ACC112 (cell line): Measurements from ENCODE around the gene NDUFS8.

Experiments used
- H2AFZ ChIP-seq: fragments of 200-600 bp; sonication (generic); one replicate; pipeline ENCODE4 v1.6.0; 2017; ENCODE audit warnings: antibody characterized with exemption, low read length; ENCODE audit not compliant: unreplicated experiment
- H3K27ac ChIP-seq: fragments of 200-600 bp; sonication (generic); 2 replicates; pipeline ENCODE4 v1.5.1; 2014; ENCODE audit warnings: low read depth, mild to moderate bottlenecking, antibody characterized with exemption, low read length, moderate library complexity
- H3K27me3 ChIP-seq: fragments of 200-600 bp; sonication (generic); 2 replicates; pipeline ENCODE4 v1.6.1; 2014; ENCODE audit warnings: mild to moderate bottlenecking, antibody characterized with exemption, low read length, moderate library complexity, mixed read lengths; ENCODE audit not compliant: insufficient read depth
- H3K36me3 ChIP-seq: fragments of 200-600 bp; sonication (generic); 2 replicates; pipeline ENCODE4 v1.6.1; 2016; ENCODE audit warnings: mild to moderate bottlenecking, antibody characterized with exemption, low read length, moderate library complexity, mixed read lengths; ENCODE audit not compliant: insufficient read depth
- H3K4me1 ChIP-seq: fragments of 200-600 bp; sonication (generic); one replicate; pipeline ENCODE4 v1.6.1; 2016; ENCODE audit warnings: low read length, mixed read lengths; ENCODE audit not compliant: insufficient read depth, unreplicated experiment, control insufficient read depth
- H3K4me3 ChIP-seq: fragments of 200-600 bp; sonication (generic); 2 replicates; pipeline ENCODE4 v1.5.1; 2014; ENCODE audit warnings: mild to moderate bottlenecking, low read depth, low read length
- H3K79me2 ChIP-seq: fragments of 200-600 bp; sonication (generic); one replicate; pipeline ENCODE4 v1.6.0; 2016; ENCODE audit warnings: low read length; ENCODE audit not compliant: control insufficient read depth, unreplicated experiment, insufficient read depth

Gene NDUFS8

DNA sequence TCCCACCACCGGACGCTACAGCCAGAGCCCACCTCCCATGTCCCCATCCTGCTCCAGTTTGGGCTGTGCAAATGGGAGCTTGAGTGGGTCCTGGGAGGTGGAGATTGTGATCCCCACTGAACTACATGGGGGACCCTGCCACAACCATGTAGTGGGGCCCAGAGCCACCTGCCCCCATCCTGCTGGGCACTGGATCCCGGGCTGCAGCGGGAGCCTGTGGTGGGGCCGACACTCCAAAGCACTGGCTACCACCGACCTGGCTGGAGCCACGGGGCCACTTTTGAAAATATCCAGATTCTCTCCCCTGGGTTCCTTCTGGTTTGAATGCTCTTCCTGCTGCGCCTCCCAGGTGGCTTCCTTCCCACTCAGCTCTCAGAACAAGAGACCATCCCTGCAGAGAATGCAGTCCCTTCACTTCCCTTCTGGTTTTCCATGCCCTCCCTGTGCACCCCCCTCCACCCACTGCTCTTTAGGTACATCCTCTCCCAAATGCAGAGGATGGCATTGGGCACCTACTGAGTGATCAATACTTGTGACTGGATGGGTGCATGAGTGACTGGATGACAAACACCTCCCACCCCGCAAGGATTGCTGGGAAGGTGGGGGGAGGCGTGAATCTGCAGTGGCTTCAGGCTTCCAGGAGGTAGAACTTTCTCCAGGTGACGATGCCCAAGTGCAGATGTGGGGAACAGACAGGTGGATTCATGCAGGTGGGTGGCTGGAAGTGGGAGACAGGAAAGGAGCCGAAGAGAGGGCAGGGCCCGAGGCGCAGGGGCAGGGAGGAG lies 25.7 kb upstream of the NDUFS8 start:
- no peak overlapping the region for H2AFZ ChIP-seq

DNA sequence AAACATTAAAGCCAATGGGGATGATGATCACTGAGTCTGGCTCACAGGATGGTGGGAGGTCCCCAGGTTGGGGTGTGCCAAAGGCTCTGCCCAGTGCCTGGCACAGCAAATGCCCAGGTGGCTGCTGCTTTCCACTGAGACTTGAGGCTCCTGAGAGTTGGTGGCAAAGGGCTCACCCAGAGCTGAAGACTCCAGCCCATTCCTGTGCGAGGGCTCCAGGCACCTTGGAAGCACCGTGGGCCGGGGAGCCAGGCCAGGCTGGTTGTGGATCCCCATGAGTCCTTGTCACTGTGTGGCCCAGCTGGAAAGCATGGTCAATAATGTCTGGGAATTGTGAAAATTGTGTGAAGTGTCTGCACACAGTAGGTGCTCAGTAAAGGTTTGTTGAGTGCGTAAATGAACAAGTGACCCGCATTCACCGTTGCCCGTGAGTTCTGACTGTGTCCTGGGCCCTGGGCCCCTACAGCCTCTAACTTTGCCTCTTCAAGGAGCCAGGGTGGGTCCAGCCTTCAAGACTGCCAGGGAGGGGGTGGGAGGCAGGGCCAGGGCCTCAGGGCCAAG lies 23.8 kb upstream of the NDUFS8 start:
- H3K4me1 ChIP-seq, result peaks cover 22% of the 10 kb centered on the region
- H2AFZ ChIP-seq, result no peak overlapping the region
- no peak overlapping the region for H3K27ac ChIP-seq
- no peak overlapping the region for H3K4me3 ChIP-seq
- no peaks in the 10 kb centered on the region for H3K36me3 ChIP-seq
- H3K27me3 ChIP-seq, result no peaks in the 10 kb centered on the region
- H3K79me2 ChIP-seq, result peaks cover 7% of the 10 kb centered on the region

More for the DNA sequence above, 25.7 kb upstream of the NDUFS8 start:
- Histone ChIP-seq H3K79me2 (no peaks in the 10 kb centered on the region), H3K4me1 (peaks cover 12% of the 10 kb centered on the region), H3K27ac (no peak overlapping the region), H3K4me3 (peak overlapping the region; percentile 88), H3K36me3 (no peaks in the 10 kb centered on the region), H3K27me3 (no peaks in the 10 kb centered on the region)

- peaks cover 18% of the 10 kb centered on the region for H3K79me2 ChIP-seq
- H3K27me3 ChIP-seq, result no peaks in the 10 kb centered on the region
- H2AFZ ChIP-seq, result no peak overlapping the region
- no peak overlapping the region for H3K4me3 ChIP-seq
- H3K27ac ChIP-seq, result no peak overlapping the region
- H3K4me1 ChIP-seq, result peaks cover 32% of the 10 kb centered on the region
- H3K36me3 ChIP-seq, result no peaks in the 10 kb centered on the region
Observed at GRCh38 chr11:68007498-68008380, 22.7 kb upstream of the NDUFS8 start.

DNA sequence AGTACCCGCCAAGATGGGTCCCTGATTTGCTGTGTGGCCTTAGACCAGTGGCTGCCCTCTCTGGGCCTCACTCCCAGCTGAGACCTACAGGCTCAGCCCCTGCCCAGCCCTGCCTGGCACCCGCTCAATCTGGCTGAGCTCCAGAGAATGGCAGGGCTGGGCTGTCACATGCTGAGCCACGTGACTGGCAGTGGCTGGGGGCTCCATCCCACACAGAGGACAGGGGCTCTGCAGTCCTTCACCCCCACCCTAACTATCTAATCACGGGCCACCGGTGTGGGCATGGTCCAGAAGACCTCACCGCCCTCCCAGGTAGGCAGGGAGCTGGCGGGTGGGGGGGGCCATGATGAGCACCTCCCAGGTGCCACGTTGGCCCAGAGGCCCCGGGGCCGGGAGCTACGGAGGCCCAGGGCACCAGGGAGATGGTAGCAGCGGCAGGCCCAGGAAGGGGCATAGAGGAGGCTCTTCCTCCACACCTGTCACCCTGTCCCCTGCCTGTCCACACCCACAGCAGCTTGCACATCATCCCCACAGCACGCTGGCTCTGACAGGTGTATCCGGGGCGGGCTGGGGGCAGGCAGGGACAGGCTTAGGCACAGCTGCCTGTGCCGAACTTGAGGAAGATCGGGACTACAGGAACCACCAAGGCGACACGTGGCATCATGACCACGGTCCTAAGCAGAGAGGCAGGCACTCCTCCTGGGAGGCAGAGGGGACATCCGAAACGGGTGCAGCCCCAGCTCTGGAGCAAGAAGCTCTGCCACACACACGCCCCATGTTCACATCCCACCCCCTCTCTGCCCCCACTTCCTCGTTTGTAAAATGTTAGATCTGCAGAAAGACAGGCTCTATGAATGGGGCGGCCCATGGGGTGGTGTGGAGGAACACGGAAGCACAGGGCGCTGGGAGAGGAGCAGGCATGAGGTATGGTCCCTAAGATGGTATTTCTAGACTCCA lies 21.8 kb upstream of the NDUFS8 start:
- H3K27ac ChIP-seq, result peak overlapping the region; percentile 93
- no peaks in the 10 kb centered on the region for H3K36me3 ChIP-seq
- no peak overlapping the region for H2AFZ ChIP-seq
- no peaks in the 10 kb centered on the region for H3K27me3 ChIP-seq
- no peak overlapping the region for H3K4me3 ChIP-seq
- H3K4me1 ChIP-seq, result peaks cover 40% of the 10 kb centered on the region
- H3K79me2 ChIP-seq, result peaks cover 20% of the 10 kb centered on the region

DNA sequence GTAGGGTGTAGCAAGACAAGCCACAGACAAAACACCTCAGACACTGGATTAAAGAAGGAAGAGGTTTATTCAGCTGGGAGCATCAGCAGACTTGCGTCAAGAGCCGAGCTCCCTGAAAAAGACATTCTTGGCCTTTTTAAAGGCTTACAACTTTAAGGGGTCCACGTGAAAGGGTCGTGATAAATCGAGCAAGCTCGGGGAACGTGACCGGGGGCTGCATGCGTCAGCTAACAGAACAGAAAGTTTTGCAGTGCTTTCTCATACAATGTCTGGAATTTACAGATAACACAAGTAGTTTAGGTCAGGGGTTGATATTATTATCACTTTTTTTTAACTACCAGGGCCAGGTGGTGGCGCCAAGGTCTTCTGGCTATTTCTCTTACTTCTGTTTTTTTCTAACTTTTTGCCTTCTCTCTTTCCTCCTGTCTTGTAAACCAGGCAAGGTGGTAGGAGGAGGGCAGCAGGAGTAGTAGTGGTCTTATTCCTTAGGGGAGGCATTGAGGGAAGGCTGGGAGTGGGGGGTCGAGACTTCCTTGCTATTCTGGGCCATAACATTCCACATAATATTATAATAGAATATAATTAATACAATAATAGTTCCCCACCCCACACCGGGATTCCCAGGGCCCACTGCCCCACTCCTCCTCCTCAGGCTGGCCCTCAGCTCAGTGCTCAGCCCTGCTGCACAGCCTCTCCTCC lies 20.9 kb upstream of the NDUFS8 start:
- H3K4me1 ChIP-seq, result peaks cover 47% of the 10 kb centered on the region
- H3K79me2 ChIP-seq, result peaks cover 25% of the 10 kb centered on the region
- H3K36me3 ChIP-seq, result no peaks in the 10 kb centered on the region
- H3K27ac ChIP-seq, result peak overlapping the region; percentile 93
- H2AFZ ChIP-seq, result no peak overlapping the region
- H3K27me3 ChIP-seq, result no peaks in the 10 kb centered on the region
- H3K4me3 ChIP-seq, result peak overlapping the region; percentile 78

DNA sequence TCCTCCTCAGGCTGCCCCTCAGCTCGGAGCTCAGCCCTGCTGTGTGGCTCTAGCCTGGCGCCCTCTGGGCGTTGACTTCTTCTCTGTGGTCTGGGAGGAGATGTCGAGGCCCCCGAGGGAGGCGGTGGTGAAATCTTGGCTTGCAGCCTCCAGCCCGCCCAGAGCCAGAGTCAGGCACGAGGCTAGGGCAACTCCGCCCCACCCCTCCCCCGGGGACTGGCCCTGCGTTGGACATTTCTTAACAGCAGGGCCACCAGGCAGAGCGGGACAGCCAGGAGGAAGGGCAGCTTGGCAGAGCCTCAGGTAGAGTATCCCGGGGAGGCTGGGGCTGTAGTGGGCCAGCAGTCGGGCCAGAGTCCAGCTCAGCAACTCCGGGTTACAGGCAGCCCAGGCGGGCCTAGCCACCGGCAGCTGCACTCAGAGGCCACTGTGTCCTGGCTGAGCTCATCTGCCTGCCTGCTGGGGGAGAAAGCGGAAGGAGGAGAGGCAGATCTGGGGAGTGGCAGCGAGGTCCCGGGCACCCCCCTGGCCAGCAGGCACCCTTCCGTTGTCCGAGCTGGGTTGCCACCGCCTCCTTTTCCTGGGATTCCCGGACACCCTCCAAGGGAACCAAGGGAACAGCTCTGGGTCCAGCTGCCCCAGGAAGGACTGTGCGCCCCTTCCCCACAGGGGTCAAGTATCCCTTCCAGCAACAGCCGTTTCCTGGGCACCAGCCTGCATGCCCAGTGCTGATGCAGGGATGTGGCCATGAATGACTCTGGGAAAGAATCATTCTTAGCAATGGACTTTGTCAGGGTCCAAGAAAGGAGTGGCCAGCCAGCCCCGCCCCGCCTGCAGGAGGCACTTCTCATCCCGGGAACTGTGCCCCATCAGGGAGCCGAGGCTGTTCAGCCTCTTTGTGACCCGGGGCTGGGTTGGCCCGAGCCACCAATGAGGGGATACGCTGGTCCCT lies 20.1 kb upstream of the NDUFS8 start, which contains the start of gene ALDH3B1:
Gene ALDH3B1, plus strand, starts transcription at position 238 of the 952 bp plus-strand sequence. CDS start 4,971 bp downstream, outside the sequence.
- H3K4me1 ChIP-seq, result peaks cover 54% of the 10 kb centered on the region
- H3K4me3 ChIP-seq, result peak within 1 kb of the TSS; percentile 78

GRCh38 chr11:68011051-68011943 lies 19.2 kb upstream of the NDUFS8 start:
- H2AFZ ChIP-seq, result no peak overlapping the region
- peaks cover 54% of the 10 kb centered on the region for H3K4me1 ChIP-seq
- H3K27ac ChIP-seq, result peak overlapping the region; percentile 93
- H3K4me3 ChIP-seq, result peak overlapping the region; percentile 78
- no peaks in the 10 kb centered on the region for H3K36me3 ChIP-seq
- H3K79me2 ChIP-seq, result peaks cover 25% of the 10 kb centered on the region
- no peaks in the 10 kb centered on the region for H3K27me3 ChIP-seq

More for the DNA sequence above, 20.1 kb upstream of the NDUFS8 start, which contains the start of gene ALDH3B1:
- no peaks in the 10 kb centered on the region for H3K36me3 ChIP-seq
- H3K27ac ChIP-seq, result peak within 1 kb of the TSS; percentile 93
- no peak within 1 kb of the TSS for H2AFZ ChIP-seq
- peaks cover 25% of the 10 kb centered on the region for H3K79me2 ChIP-seq
- H3K27me3 ChIP-seq, result no peaks in the 10 kb centered on the region

DNA sequence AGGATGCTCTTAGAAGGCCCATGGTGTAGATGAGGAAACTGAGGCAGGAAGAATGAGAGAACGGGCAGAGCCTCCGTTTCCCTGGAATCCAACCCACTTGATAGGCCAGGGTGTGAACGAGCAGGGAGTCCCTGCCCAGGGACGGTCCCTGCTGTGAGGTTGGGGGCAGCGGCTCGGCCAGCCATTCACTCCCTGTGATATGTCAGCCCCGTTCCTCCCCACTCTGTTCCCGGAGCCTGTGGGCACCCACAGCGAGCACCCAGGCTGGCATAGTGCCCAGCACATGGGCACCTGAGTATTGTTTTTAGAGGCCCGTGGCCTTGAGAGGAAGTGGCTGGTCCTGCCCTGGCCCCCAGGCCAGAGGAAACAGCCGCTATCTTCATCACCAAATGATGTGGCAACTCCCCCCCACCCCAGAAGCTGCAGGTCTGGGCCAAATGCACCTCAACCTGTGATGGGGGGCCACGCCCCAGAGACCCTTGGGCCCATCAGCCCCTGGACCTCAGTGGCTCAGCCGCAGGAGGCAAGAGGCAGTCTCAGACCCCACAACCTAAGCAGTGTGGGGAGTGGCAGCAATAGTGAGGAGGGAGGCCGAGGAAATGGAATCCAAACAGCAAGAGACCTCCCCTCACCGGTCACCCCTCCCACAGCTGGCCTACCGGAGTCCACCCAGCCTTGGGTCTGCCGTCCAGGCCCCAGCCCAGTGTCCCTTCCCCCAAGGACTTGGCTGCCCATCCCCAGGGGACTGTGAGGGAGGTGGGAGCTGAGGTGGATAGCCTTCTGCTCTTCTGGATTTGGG lies 18.2 kb upstream of the NDUFS8 start:
- Histone ChIP-seq H2AFZ (no peak overlapping the region), H3K79me2 (peaks cover 25% of the 10 kb centered on the region), H3K4me3 (no peak overlapping the region), H3K36me3 (no peaks in the 10 kb centered on the region), H3K4me1 (peaks cover 64% of the 10 kb centered on the region), H3K27me3 (no peaks in the 10 kb centered on the region), H3K27ac (peak overlapping the region; percentile 93)
